ENCODE data around the gene GAPVD1. TPM values are rescaled to one million over a fixed set of nuclear protein-coding genes. Genes with fewer than 3 reads are reported as not detected.
A peak's percentile ranks its signal among the peaks of the same experiment; 100 is the strongest.

The GAPVD1 gene
- total RNA-seq, 1 experiment from 2014 or later = 53.1 TPM

- peak overlapping the region; percentile 83 for H3K9ac ChIP-seq (ENCODE audit: low read length)
- H3K27me3 ChIP-seq (ENCODE audit: insufficient read depth, low read length) = no peaks in the 10 kb centered on the region
- peak overlapping the region; percentile 92 for H3K4me2 ChIP-seq (ENCODE audit: low read length)
- no peaks in the 10 kb centered on the region for H3K9me3 ChIP-seq (ENCODE audit: control insufficient read depth in 1 of 2, insufficient read depth in 1 of 2, low read depth in 1 of 2, low read length in 2 of 2)
- DNase-seq (ENCODE audit: low read depth, low spot score) (peak; percentile 98), ATAC-seq (peak; percentile 74)
- H3K4me3 ChIP-seq (replicated peaks in 1 of 2; ENCODE audit: low read depth in 1 of 2, low read length in 2 of 2) = peak overlapping the region; percentile 79 to 81
- H3K27ac ChIP-seq (ENCODE audit: low read depth, low read length) = peak overlapping the region; percentile 82
- POLR2A ChIA-PET = interaction anchor here (1.0 to 2.8 kb wide), 3 partner anchors 9 to 169 kb away, joined by 3 to 12 read pairs (median 4); partner anchors contain the start of gene HSPA5
- RAD21 ChIA-PET (ENCODE audit: low non-redundant PET in 1 of 2, low total read pairs in 2 of 2, uncharacterized antibody in 2 of 2, unreplicated experiment in 2 of 2) = interaction anchor here in 1 of 2 experiments (0.6 kb wide), 1 partner anchor 618 kb away, joined by 4 read pairs; no protein-coding TSS in a partner anchor
- no peaks in the 10 kb centered on the region for H4K20me1 ChIP-seq (ENCODE audit: insufficient read depth)
- H2AFZ ChIP-seq (ENCODE audit: low read depth, low read length, poor library complexity, severe bottlenecking) = no peak overlapping the region
- H3K36me3 ChIP-seq (ENCODE audit: control insufficient read depth in 1 of 2, insufficient read depth in 2 of 2, low read length in 2 of 2) = no peaks in the 10 kb centered on the region
- no peaks in the 10 kb centered on the region for H3K9me2 ChIP-seq (ENCODE audit: insufficient read depth)
- H3K4me1 ChIP-seq (ENCODE audit: control insufficient read depth in 1 of 2, insufficient read depth in 2 of 2, low read length in 2 of 2) = peaks cover 17 to 54% of the 10 kb centered on the region in 2 experiments
- CTCF ChIA-PET = interaction anchor here (1.1 to 3.3 kb wide), 2 partner anchors 1082 to 1102 kb away, joined by 3 to 25 read pairs; no protein-coding TSS in a partner anchor
- intact Hi-C loops (cut with micrococcal nuclease) = loop anchor here (2.0 to 5.0 kb wide), 4 partner anchors 337 to 1081 kb away; partner anchors contain the start of gene PBX3
- H3K79me2 ChIP-seq (ENCODE audit: insufficient read depth, low read length) = no peaks in the 10 kb centered on the region; the same call in 1 of the 2 replicates
- BruUV-seq (replicated peaks) = TSS peak; percentile 93
- no peak for TF ChIP-seq SP1 (IDR thresholded peaks at IDR 0.05; ENCODE audit: low read depth)
- no peak for TF ChIP-seq REST (IDR thresholded peaks at IDR 0.05; ENCODE audit: low read depth)
- TF ChIP-seq POLR2AphosphoS5 (IDR thresholded peaks at IDR 0.05; ENCODE audit: low read depth, low read length) = peak; percentile 96
- TF ChIP-seq SRF (IDR thresholded peaks at IDR 0.05; ENCODE audit: low read depth) = no peak
- TF ChIP-seq EGR1 (IDR thresholded peaks at IDR 0.05; ENCODE audit: low read depth) = no peak
- no peak for TF ChIP-seq RAD21 (IDR thresholded peaks at IDR 0.05; ENCODE audit: low read depth)
- no peak for TF ChIP-seq ELF1 (IDR thresholded peaks at IDR 0.05; ENCODE audit: borderline replicate concordance, low read depth)
- no peak for TF ChIP-seq MAX (IDR thresholded peaks at IDR 0.05)
- no peak for TF ChIP-seq FOSL1 (IDR thresholded peaks at IDR 0.05; ENCODE audit: low read depth)
- TF ChIP-seq EZH2phosphoT487 (IDR thresholded peaks at IDR 0.05; ENCODE audit: borderline replicate concordance) = no peak
- TF ChIP-seq EZH2 (IDR thresholded peaks at IDR 0.05) = no peak
- no peak for TF ChIP-seq CBX3 (IDR thresholded peaks at IDR 0.05; ENCODE audit: low read depth)
- TF ChIP-seq ATF3 (IDR thresholded peaks at IDR 0.05) = no peak
- no peak for TF ChIP-seq JUND (IDR thresholded peaks at IDR 0.05)
- TF ChIP-seq SIN3A (IDR thresholded peaks at IDR 0.05; ENCODE audit: low read depth) = no peak
- TF ChIP-seq POLR2A (IDR thresholded peaks at IDR 0.05; ENCODE audit: borderline replicate concordance, extremely low read depth, insufficient read depth, insufficient read length) = peak; percentile 97
- no peak for TF ChIP-seq CTCF (IDR thresholded peaks at IDR 0.05 in 2 of 3, conservative IDR thresholded peaks at IDR 0.05 in 1 of 3; ENCODE audit: borderline replicate concordance in 1 of 3, insufficient read depth in 1 of 3, low read depth in 2 of 3, low read length in 2 of 3)
- no peak for TF ChIP-seq CEBPB (IDR thresholded peaks at IDR 0.05; ENCODE audit: low read depth)
- peak; percentile 66 for TF ChIP-seq ZBTB33 (IDR thresholded peaks at IDR 0.05; ENCODE audit: extremely low read depth, insufficient replicate concordance, low read length)
These were observed 148.3 kb downstream of the GAPVD1 start for GRCh38 chr9:125409637-125410521.
